Tongue (tissue), 2 donors: ENCODE results near the gene SCN2B. TPM values are rescaled to one million over a fixed set of nuclear protein-coding genes. Genes with fewer than 3 reads are reported as not detected.

ENCODE experiments used
- DNase-seq: peaks from one replicate; pipeline ENCODE4 v3.0.0-alpha.2; 2015
- total RNA-seq: library from RNA; depleted of rRNA; stranded (reverse); fragments of >200 nt; gene quantifications from one replicate; pipeline ENCODE4 v1.2.3, GENCODE V29; 2014

SCN2B gene
- total RNA-seq, 1 donor from 2014 or later: 12.0 TPM

DNA sequence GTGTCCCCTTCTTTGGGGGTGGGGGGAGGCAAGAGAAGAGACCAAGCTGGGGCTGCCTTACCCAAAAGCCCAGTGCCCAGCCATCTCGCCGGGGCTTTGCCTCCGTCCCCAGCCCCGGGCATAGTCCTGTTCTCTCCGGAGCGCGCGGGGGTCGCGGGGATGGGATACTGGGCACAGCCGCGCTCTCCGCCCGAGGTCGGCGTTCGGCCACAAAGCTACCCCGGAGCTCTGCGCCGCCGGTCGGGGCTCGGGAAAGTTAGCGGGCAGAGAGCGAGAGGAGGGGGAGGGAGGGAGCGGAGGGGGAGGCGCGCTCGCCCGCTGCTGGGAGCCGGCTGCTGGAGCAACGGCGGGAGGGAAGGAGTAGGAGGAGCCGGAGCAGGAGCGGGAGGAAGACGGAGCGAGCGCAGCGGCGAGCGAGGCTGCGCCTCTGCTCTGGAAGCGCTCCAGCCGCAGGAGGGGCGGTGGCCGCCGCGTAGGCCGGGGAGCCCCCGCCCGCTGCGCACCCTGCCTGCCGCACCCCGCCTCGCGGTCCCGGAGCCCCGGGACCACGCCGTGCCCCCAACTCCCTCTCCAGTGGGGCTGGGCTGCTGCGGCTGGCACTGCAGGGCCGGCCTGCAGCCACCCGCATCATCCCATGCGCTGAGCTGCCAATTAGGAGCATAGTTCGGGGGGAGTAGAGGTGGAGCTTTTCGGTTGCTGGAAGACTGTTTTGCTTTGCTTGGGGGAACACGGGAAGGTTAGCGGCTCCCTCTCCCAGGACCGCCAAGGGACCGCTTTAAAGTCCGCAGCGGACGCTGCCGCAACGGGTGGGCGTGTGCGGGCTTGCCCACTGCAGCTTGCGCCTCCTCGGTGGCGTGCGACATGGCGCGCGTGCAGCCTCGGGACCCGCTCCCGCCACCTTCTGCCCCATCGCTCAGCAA, 23.6 kb downstream of the SCN2B start, which contains the start of gene SCN4B:
Gene SCN4B, minus strand, starts transcription at position 272 of the 920 bp plus-strand sequence. Its CDS starts 150 bp downstream, at position 122.
- peak; percentile 87 for DNase-seq

DNA sequence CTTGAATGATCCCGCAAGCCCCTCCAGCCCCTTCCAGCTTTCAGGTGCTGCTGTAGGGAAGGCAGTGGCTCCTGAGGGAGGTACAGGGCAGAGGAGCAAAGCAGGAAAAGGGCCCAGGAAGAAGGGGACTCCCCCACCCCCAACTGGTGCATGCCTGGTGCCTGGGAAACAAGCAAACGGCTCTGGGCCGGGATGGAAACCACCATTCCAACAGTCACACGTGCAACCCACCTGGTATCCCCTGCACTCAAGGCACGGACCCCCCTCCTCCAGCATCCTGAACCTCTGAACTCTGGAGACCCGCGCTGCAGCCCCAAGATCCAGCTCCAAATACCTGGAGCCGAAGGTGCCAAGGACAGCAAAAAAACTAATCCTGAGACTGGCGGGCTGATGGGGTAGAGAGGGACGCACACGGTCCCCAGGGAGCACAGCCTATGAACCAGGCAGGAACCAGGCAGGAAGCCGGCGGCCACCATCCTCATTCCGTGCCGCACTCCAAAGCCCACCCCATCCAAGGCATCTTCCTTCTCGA, 24.4 kb downstream of the SCN2B start:
- DNase-seq: no peak

DNA sequence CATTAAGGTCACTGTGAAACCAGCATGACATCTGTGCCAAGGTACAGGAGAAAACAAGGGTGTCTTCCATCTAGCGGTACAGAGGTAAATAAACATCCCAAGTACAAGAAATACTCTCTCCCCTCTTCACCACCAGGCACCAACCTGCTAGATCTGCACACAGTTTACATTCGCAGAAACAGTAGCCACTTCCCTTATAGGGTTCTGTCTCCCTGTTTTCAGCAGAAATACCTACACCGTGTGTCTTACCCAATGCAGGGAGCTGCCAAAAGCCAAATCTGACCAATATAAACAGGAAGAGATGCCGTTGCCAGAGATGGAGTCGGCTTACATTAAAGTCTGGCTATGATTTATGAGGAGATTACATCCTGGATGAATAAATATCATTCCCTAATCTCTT, 25.0 kb downstream of the SCN2B start:
- no peak for DNase-seq

DNA sequence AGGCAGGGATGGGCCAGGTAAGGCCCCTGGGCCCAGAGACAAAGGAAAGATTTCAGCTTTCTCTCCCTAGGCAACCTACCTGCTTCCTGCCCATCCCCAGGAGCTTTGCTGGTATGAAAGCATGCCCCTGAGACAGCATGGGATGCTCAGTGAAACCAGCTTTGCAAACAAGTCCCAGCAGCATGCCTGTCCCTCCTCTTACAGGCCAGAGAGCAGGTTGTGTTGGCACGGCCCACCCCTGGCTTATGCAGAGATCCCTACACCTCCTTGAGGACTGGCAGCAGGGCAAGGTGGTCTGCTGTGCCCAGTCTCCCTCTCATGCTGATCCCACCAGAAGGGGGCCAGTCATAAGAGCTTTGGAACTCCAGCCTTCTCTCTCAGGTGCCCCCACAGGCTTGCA, 26.9 kb downstream of the SCN2B start:
- DNase-seq: no peak

DNA sequence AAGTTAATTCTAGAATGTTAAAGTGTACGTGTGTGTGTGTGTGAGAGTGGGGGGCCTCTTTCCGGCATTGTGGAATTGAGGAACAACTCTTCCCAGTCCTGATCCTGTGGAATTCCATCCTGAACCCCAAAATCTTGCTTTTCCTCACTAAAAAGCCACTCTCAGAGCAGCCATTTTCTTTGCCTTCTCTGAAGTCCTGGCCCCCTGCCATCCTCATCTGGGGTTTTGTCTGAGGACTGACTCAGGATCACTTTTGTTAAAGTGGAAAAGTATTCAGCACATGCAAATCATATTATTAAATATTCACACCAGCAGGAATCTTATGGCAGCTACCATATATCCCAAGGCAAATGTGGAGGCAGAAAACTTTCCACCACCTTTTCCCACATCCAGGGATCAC, 27.6 kb downstream of the SCN2B start:
- DNase-seq: no peak

DNA sequence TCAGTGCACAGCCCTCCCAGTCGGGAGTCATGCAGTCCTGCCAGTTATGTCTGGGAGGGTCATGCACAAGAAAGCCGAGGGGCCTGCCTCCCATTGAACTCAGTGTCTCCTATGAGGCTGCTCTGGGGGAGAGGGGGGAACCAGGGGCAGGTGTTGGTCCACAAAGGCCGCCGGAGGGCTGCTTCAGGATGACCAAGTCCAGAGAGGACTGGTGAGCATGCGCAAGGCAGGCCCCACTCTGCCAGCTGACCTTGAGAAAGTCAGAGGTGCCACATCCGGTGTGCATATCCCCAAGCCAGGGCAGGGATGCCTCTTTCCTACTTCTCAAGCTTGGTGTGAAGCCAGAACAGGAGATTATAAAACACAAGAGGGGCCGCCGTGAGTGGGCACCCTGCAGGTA, 28.2 kb downstream of the SCN2B start:
- no peak for DNase-seq

DNA sequence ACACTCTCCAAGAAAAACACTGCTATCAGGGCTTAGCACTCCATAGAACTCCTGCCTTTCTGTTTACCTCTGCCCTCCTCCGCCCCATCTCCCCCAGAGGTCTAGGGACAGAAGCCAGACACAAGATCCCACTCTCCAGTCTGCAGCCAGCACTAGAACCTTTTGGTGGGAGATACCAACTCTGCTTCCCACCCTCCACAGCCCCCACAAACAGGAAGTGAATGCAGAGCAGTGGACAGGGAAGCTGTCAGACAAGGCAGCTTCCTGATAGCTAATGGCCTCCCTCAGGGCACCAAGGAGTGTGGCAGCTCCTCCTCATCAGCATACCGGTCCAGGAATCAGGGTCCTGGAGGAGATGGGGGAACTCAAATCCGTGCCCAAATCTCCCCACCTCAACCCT, 28.9 kb downstream of the SCN2B start:
- DNase-seq: no peak

DNA sequence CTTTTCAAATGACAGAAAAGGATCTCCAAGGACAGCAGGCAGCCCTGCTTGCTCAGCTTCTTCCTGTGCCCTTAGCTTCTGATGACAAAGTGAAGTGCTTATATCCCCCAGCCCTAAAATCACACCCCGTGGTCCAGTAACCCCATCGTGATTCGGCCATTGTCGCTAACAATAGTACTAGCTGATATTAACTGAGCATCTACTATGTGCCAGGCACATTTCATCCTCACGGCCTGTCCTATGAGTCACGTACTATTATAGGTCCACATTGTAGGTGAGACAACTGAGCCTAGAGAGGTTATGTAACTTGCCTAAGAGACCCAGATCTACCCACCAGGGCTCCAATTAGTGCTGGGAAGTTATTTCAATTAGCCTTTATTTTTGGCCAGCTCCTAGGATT, 29.9 kb downstream of the SCN2B start:
- no peak for DNase-seq

DNA sequence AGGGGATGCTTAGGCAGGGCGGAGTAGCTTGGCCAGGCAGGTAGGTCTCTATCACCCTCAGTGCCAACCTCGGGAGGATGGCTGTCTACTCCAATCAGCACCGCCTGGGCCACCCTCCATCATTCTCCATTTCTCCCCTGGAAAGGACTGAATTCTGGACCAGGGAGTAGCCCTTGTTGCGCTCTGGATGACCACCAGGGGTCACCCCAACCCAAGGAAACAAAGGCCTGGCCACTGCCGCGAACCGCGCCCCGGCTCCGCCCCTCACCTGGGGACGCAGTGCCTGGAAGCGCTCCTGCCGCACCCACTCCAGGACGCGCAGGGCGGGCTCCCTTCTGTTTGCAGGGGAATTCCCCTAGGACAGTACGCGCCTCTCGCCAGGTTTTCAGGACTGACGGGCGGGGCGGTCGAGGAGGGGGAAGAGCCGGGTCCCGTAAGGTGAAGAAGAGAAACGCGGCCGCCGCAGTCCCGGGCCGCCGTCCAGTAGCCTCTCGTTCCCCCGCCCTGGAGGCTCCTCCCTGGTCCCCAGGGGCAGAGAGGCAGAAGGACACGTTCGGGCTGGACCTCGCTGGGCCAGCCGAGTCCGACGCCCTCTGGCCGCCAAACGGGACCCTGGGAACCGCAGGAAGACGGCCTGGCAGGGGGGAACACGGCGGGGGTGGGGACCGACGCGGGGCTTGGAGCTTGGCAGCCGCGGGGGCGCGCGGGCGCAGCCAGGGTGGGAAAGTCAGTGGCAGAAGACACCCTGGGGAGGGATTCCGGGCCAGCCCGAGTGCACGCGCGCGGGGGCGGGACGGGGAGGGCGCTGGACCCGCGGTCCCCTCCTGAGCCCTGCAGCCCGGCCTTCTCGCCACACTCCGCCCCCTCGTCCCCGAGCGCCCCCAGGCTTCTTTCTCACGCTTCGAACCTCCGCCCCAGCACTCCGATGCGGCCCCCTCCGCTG, 30.9 kb downstream of the SCN2B start:
- peak; percentile 89 for DNase-seq

DNA sequence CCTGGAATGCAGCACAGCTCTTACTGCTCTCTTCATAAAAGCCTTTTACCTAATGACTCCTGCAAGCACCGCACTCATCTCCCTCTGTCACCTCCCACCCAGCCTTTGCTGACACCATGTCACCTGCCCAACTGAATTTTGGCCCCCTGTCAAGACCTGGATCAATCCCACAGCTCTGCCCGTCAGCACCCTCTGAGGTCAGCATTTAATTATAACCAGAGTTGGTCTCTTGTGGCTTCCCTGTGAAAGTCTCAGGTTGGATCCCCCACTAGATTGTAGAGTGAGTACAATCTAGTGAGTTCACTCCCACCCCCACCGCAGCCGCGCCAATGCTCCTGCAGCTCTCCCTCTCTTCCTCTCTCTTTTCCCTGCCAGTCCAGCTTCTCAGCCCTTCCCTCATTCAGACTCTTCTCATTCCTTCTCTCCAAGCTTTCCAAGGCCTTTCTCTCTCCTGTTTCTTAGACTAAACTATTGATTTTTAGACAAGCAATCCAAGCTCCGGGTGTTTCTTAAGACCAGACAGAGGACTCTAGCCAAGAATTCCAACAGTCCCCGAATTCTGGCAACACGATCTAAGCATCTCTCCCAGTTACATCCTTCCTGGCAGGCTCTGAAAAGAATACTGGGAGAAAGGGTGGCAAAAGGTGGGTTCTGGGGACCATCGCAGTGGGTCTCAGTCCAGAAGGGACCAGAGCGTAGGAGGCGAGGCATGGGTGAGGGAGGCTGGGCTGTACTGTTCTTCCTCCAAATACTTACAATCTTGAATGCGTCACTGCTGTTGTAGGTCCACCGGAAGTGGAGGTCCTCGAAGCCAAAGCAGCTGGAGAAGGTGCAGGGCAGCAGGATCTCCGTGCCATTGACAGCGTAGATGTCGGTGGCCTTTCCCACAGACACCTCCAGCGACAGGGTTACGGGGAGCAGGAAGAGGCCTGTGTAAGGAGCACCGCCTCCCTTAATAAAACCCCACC, 31.9 kb downstream of the SCN2B start:
- DNase-seq: no peak

DNA sequence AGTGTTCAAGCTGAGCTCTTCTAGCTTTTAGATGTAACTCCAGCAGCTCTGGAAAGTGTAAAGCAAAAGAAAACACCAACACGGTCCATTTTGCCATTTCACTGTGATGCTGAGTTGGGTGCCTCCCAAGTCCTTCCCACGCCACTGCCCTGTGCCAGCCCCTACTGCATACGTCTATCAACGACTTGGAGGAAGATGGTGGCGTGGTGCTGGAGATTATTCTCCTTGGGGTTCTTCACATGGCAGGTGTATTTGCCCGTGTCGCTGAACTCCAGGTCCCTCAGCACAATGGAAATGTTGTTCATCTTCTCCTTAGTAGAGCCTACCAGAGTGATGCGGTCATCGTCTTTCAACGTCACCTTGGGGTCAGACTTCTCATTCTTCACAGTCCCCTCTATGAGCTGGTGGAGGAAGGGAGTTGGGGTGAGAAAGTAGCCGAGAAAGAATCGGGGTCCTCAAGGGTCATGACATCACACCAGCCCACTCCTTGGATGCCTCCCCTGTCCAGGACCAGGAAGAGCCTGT, 32.7 kb downstream of the SCN2B start:
- DNase-seq: no peak

DNA sequence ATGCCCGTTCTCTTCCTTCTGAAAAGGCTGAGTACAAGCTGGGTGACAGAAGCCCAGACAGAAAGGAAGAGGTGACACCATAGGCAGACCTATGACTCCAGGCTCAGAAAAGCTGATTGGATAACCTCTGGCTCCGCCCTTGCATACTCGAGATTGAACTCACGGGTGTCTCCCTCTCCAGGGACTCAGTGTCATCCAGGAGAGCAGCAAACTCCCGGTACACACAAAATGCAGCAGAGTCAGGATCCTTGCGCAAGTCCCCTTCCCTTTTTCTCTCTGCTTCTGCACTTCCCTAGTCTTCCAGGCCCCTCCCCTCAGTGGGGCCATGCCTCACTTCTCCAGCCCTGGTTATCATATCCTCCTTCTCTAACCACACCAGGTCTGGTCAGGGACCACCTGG, 33.6 kb downstream of the SCN2B start:
- no peak for DNase-seq

DNA sequence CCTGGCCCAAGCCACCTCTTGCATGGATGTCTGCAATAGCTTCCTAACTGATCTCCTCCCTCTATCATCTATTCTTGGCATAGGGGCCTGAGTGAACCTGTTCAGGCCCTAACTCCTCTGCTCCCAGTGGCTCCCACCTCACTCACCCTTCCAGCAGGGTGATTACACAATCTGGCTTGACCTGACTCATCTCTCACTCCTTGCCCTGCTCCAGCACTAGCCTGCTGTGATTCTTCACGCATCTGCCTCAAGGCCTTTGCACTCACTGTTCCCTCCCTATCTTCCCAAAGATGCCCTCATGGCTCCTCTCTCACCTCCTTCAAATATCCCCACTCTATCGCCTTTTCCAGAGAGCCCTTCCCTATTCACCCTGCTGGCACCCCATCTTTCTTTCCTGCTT, 34.4 kb downstream of the SCN2B start:
- no peak for DNase-seq

DNA sequence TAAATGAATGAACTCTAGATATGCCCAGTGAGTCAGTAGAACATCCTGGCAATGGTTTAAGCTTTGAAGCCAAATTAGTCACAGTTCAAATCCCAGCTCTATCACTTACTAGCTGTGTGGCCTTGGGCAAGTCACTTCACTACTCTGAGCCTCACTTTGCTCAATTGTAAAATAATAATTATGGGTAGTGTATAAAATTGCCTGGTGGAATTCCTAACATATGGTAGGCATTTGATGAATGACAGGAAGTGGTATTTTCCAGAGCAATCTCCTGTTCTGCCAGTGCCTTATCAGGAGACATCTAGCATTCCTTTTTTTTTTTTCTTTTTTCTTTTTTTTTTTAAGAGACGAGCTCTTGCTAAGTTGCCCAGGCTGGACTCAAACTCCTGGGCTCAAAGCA, 36.9 kb downstream of the SCN2B start:
- DNase-seq: no peak

DNA sequence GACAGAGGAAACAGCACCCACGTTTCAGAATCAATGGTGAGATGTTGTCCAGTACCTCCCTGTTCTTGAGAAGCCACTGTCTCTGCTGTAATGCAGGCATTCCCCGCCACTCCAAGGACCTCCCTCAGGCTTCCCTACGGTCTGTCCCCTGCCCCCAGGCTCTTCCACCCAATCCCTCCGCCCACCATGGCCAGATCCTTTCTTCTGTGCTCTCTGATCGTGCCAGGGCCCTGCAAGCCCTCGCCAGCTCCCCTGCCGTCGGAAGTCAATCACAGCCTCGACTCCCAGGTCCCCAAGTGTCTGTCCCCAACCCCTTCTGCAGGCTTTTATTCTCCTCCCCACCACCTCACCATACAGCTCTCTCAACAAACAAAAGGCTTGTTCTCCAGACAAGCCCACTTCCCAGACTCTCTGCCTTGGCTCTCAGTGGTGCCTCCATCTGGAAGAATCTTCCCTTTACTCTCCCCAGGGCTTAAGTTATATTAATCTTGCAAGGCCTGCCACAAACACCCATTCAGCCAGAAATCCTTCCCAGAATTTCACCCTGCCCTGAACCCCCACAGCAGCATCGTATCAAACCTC, 37.5 kb downstream of the SCN2B start:
- no peak for DNase-seq

DNA sequence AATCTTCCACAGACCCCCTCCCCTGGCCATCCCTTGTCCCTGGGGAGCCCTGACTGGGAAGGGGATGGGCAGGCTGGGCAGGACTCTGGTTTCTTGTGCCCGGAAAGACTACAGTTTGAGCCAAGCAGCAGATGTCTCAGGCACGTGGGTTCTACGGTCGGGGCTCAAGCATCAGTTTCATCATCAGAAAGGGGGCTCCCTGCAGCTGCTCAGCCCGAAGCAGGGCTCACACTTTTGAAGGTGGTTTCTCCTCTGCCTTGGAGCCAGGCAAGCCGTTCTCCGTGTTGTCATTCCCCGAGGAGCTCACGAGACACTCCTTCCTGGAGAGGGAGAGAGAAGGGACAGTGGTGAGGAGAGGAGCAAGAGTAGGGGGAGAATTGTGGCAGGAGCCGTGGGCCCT, 39.6 kb downstream of the SCN2B start:
- DNase-seq: peak; percentile 21

DNA sequence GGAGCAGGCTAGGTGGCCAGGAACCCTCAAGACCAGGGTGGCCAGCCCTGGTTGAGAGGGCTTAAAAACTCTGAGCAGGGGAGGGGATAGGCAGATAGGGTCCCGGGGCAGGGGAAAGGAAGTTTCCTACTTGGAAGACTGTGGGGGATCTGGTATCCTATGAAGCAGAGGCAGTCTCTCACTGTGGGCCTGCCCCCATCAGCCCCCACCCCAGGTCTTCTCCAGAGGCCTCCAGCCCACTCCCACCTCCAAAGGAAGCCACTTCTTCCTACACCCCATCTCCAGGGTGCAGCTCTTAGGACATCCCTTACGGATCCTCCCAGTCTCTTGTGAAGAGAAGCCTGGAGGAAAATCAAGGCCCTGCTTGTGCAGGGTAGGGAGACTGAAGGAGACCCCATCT, 40.1 kb downstream of the SCN2B start:
- DNase-seq: no peak

DNA sequence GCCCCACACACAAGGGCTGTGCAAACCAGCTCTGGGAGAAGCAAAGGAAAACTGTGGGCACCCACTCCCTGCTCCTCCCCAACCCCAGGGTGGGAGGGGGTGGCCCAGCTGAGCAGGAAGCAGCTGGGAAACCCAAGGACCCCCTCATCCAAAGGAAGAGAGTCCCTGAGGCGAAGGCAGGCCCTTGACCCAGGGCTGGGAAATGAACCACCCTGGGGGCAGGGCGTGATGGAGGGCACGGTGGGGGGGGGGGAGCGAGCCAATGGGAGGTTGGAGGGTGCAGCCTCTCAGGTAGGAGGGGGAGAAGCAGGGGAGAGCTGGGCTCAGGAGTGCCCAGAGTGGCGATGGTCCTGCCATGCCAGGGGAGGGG, 40.7 kb downstream of the SCN2B start:
- DNase-seq: no peak

DNA sequence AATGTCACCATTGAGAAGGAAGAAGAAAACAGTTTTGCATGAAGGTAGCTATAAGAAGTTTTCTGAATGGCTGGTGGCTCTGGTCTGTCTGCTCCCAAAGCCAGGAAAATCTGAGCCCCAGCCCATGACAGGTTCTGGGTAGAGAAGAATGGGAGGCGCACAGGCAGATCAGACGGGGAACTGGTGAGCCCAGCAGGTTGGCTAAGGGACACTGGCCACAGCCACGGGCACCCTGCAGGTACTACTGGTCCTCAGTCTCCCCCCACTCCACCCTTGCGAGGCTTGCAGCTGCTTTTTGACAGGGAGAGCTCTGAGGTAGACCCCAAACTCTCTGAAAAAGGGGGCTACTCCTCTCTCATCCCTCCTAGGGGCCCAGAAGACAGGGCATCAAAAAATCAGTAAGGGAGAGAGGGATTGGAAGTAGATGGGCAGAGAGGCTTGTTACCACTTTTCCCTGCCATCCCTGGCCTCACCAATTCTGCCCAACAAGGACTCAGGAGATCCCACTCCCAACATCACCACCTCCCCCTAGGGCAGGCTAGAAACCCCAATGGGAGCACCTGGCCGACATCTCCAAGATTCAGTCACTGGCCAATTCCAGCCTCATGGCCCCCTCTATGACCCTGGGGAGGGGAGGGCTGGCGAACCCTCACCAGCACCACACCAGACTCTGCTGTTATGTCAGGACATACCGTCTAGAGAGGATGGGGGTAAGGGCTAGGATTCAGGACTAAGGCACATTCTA, 41.2 kb downstream of the SCN2B start:
- no peak for DNase-seq

DNA sequence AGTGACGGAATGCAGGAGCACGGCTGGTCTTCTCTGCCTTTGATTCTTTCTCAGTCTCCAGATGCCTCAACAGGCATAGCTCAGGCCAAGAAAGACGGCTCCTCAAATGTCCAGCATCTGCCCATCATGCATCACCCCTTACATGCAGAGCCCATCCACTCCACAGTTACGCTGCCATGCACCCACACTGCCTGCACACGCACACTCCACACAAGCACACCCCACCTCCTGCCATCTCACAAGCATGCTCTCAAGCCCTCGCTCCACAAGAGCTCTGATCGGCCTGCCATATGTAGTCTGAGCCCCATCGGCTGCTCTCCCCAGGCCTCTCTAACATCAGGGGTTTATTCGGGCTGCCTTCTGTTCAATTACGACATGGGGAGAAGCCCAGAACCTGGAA, 42.6 kb downstream of the SCN2B start:
- DNase-seq: no peak
